Liver (tissue), 9 donors: ENCODE results near the gene PPP2R2D. TPM values are rescaled to one million over a fixed set of nuclear protein-coding genes. Genes with fewer than 3 reads are reported as not detected.

Experiments
- DNase-seq: peaks from one replicate; pipeline ENCODE4 v3.0.0-alpha.2; 2017; ENCODE audit warnings: low spot score
- H3K27ac ChIP-seq, 2 donors: one replicate each; pipeline ENCODE4 v1.7.0; 2013; ENCODE audit warnings: inconsistent platforms in 2 of 2, low read length in 2 of 2, control low read depth in 1 of 2, low read depth in 1 of 2, mild to moderate bottlenecking in 1 of 2
- H3K27me3 ChIP-seq, 4 donors: one replicate each; pipeline versions ENCODE4 v1.6.1 to v1.7.0; 2013; ENCODE audit warnings: low read length in 3 of 4, inconsistent platforms in 1 of 4, mild to moderate bottlenecking in 1 of 4, moderate library complexity in 1 of 4; ENCODE audit not compliant: control insufficient read depth in 4 of 4, insufficient read depth in 4 of 4
- H3K36me3 ChIP-seq, 4 donors: one replicate each; pipeline versions ENCODE4 v1.6.1 to v1.7.0; 2013; ENCODE audit warnings: low read length in 3 of 4, mild to moderate bottlenecking in 3 of 4, low read depth in 1 of 4, moderate library complexity in 1 of 4; ENCODE audit not compliant: control insufficient read depth in 4 of 4, insufficient read depth in 3 of 4
- H3K4me1 ChIP-seq, 4 donors: one replicate each; pipeline versions ENCODE4 v1.6.1 to v1.7.0; 2013; ENCODE audit warnings: low read length in 3 of 4, mild to moderate bottlenecking in 3 of 4, moderate library complexity in 1 of 4; ENCODE audit not compliant: control insufficient read depth in 4 of 4, insufficient read depth in 4 of 4
- H3K4me3 ChIP-seq, 3 donors: one replicate each; pipeline versions ENCODE4 v1.6.1 to v1.7.0; 2013; ENCODE audit warnings: low read length in 3 of 3, control low read depth in 1 of 3, low read depth in 1 of 3, mild to moderate bottlenecking in 1 of 3
- H3K9ac ChIP-seq, 2 donors: one replicate each; pipeline ENCODE4 v1.7.0; 2013; ENCODE audit warnings: low read length in 2 of 2, mild to moderate bottlenecking in 2 of 2, moderate library complexity in 2 of 2, control low read depth in 1 of 2, low read depth in 1 of 2
- H3K9me3 ChIP-seq, 4 donors: one replicate each; pipeline versions ENCODE4 v1.6.1 to v1.7.0; 2013; ENCODE audit warnings: low read length in 3 of 4; ENCODE audit not compliant: control insufficient read depth in 4 of 4
- FOXA1 ChIP-seq: IDR thresholded peaks from 2 replicates; pipeline ENCODE4 v1.6.1; 2016; ENCODE audit warnings: antibody characterized with exemption
- FOXA2 ChIP-seq: IDR thresholded peaks from 2 replicates; pipeline ENCODE4 v1.6.1; 2016; ENCODE audit warnings: antibody characterized with exemption
- GABPA ChIP-seq, 2 donors: IDR thresholded peaks in 1 of 2; conservative IDR thresholded peaks in 1 of 2; 2 replicates each; pipeline ENCODE4 v1.6.1; 2016; ENCODE audit warnings: antibody characterized with exemption in 2 of 2, mild to moderate bottlenecking in 1 of 2, moderate library complexity in 1 of 2
- HNF4G ChIP-seq: IDR thresholded peaks from 2 replicates; pipeline ENCODE4 v1.6.1; 2016; ENCODE audit warnings: antibody characterized with exemption
- JUND ChIP-seq, 2 donors: IDR thresholded peaks; 2 replicates each; pipeline ENCODE4 v1.6.1; 2016; ENCODE audit warnings: antibody characterized with exemption in 2 of 2
- NR2F2 ChIP-seq: IDR thresholded peaks from 2 replicates; pipeline ENCODE4 v1.6.1; 2016; ENCODE audit warnings: antibody characterized with exemption
- SP1 ChIP-seq: IDR thresholded peaks from 2 replicates; pipeline ENCODE4 v1.6.1; 2018; ENCODE audit warnings: antibody characterized with exemption, mild to moderate bottlenecking
- YY1 ChIP-seq: IDR thresholded peaks from 2 replicates; pipeline ENCODE4 v1.6.1; 2016; ENCODE audit warnings: antibody characterized with exemption, mild to moderate bottlenecking
- WGBS: extraction: QIAGEN DNeasy Blood & Tissue Kit; methylation state at CpG from one replicate; pipeline ENCODE4 v1.1.7; 2013; 5-methylcytosine and 5-hydroxymethylcytosine counted together
- polyA plus RNA-seq, 2 donors: library from polyadenylated mRNA; stranded (reverse) in 1 of 2; unstranded in 1 of 2; fragments of 200-250 nt in 1 of 2; fragments of >200 nt in 1 of 2; fragmentation: Nextera tagmentation in 1 of 2; extraction: Ambion mirVana in 1 of 2; gene quantifications; one replicate each; pipeline versions ENCODE4 v1.2.1 to v1.2.3, GENCODE V29; 2013 to 2015
- total RNA-seq, 2 donors: library from RNA; depleted of rRNA; stranded (reverse); fragments of >200 nt; gene quantifications; one replicate each; pipeline ENCODE4 v1.2.3, GENCODE V29; 2014
- TF ChIP-seq, protein P1 (sequence below): IDR thresholded peaks from 2 replicates; pipeline ENCODE4 v1.6.1; 2016; ENCODE audit warnings: antibody characterized with exemption
- TF ChIP-seq, protein P2 (sequence below): IDR thresholded peaks from 2 replicates; pipeline ENCODE4 v1.6.1; 2016; ENCODE audit warnings: antibody characterized with exemption
- TF ChIP-seq, protein P3 (sequence below): fragments of 150-350 bp; IDR thresholded peaks from 2 replicates; pipeline ENCODE4 v1.5.1; 2017; ENCODE audit warnings: improper control_type of control experiment, low read depth, low read length; ENCODE audit not compliant: missing input control
- TF ChIP-seq, protein P4 (sequence below): IDR thresholded peaks from 2 replicates; pipeline ENCODE4 v1.6.1; 2016; ENCODE audit warnings: antibody characterized with exemption
- TF ChIP-seq, protein P5 (sequence below): IDR thresholded peaks from 2 replicates; pipeline ENCODE4 v1.6.1; 2016; ENCODE audit warnings: antibody characterized with exemption, mild to moderate bottlenecking
- donor health status: healthy.
- donor health status: healthy.
- donor health status: healthy.
- donor health status: healthy.
- donor health status: healthy.

PPP2R2D gene
- total and polyA plus RNA-seq, 4 donors, result 5.9 to 20.5 (median 14.3) TPM

DNA sequence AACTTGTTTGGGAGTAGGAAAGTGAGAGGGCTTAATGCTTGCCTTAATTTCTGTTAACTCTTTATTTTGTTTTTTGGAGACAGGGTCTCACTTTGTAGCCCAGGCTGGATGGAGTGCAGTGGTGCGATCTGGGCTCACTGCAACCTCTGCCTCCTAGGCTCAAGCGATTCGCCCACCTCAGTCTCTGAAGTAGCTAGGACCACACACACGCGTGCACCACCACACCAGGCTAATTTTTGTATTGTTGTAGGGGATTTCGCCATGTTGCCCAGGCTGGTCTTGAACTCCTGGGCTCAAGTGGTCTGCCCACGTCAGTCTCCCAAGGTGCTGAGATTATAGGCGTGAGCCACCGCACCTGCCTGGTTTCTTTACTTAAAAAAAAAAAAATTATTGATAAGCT is 1.9 kb downstream of the PPP2R2D start:
- H3K27ac ChIP-seq, result no peak overlapping the region
- H3K9me3 ChIP-seq, result no peaks in the 10 kb centered on the region
- no peak overlapping the region for H3K9ac ChIP-seq
- WGBS, result 97% methylated on average over 9 of the region's 9 CpGs
- no peaks in the 10 kb centered on the region for H3K27me3 ChIP-seq
- no peak overlapping the region for H3K4me3 ChIP-seq
- peaks cover 13 to 46% (median 42%) of the 10 kb centered on the region in 4 donors for H3K4me1 ChIP-seq
- H3K36me3 ChIP-seq, result no peaks in the 10 kb centered on the region
- TF ChIP-seq, protein P1, sequence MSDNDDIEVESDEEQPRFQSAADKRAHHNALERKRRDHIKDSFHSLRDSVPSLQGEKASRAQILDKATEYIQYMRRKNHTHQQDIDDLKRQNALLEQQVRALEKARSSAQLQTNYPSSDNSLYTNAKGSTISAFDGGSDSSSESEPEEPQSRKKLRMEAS, result no peak
- no peak for TF ChIP-seq YY1
- no peak for DNase-seq

DNA sequence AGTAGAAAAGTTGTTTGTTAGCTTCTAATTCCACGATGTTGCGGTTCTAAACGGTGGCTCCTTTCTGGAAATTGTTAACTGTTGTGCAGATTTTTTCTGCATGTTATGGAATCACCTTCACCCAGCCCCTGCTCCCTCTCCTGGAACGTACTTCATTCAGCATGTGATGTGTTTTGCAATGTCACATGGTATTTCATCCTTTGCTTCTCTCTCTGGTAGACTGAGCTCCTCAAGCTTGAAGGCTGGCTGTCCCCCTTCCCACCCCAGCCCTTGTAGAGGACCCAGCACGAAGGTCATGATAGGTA is 4.4 kb downstream of the PPP2R2D start:
- Histone ChIP-seq H3K4me1 (peaks cover 13 to 48% (median 45%) of the 10 kb centered on the region in 4 donors), H3K4me3 (no peak overlapping the region), H3K36me3 (peaks cover 0 to 3% (median 1%) of the 10 kb centered on the region in 4 donors), H3K27me3 (no peaks in the 10 kb centered on the region), H3K9me3 (no peaks in the 10 kb centered on the region), H3K9ac (no peak overlapping the region), H3K27ac (no peak overlapping the region)
- DNase-seq, result no peak
- 69% methylated on average over 5 of the region's 5 CpGs for WGBS
- TF ChIP-seq, protein P2, sequence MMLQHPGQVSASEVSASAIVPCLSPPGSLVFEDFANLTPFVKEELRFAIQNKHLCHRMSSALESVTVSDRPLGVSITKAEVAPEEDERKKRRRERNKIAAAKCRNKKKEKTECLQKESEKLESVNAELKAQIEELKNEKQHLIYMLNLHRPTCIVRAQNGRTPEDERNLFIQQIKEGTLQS, result no peak
- no peak for TF ChIP-seq JUND (IDR thresholded peaks at IDR 0.05)
- TF ChIP-seq, protein P3, sequence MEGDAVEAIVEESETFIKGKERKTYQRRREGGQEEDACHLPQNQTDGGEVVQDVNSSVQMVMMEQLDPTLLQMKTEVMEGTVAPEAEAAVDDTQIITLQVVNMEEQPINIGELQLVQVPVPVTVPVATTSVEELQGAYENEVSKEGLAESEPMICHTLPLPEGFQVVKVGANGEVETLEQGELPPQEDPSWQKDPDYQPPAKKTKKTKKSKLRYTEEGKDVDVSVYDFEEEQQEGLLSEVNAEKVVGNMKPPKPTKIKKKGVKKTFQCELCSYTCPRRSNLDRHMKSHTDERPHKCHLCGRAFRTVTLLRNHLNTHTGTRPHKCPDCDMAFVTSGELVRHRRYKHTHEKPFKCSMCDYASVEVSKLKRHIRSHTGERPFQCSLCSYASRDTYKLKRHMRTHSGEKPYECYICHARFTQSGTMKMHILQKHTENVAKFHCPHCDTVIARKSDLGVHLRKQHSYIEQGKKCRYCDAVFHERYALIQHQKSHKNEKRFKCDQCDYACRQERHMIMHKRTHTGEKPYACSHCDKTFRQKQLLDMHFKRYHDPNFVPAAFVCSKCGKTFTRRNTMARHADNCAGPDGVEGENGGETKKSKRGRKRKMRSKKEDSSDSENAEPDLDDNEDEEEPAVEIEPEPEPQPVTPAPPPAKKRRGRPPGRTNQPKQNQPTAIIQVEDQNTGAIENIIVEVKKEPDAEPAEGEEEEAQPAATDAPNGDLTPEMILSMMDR, result no peak
- no peak for TF ChIP-seq GABPA (IDR thresholded peaks at IDR 0.05 in 1 of 2, conservative IDR thresholded peaks at IDR 0.05 in 1 of 2)
- no peak for TF ChIP-seq SP1
- TF ChIP-seq, protein P4, sequence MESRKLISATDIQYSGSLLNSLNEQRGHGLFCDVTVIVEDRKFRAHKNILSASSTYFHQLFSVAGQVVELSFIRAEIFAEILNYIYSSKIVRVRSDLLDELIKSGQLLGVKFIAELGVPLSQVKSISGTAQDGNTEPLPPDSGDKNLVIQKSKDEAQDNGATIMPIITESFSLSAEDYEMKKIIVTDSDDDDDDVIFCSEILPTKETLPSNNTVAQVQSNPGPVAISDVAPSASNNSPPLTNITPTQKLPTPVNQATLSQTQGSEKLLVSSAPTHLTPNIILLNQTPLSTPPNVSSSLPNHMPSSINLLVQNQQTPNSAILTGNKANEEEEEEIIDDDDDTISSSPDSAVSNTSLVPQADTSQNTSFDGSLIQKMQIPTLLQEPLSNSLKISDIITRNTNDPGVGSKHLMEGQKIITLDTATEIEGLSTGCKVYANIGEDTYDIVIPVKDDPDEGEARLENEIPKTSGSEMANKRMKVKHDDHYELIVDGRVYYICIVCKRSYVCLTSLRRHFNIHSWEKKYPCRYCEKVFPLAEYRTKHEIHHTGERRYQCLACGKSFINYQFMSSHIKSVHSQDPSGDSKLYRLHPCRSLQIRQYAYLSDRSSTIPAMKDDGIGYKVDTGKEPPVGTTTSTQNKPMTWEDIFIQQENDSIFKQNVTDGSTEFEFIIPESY, result no peak

DNA sequence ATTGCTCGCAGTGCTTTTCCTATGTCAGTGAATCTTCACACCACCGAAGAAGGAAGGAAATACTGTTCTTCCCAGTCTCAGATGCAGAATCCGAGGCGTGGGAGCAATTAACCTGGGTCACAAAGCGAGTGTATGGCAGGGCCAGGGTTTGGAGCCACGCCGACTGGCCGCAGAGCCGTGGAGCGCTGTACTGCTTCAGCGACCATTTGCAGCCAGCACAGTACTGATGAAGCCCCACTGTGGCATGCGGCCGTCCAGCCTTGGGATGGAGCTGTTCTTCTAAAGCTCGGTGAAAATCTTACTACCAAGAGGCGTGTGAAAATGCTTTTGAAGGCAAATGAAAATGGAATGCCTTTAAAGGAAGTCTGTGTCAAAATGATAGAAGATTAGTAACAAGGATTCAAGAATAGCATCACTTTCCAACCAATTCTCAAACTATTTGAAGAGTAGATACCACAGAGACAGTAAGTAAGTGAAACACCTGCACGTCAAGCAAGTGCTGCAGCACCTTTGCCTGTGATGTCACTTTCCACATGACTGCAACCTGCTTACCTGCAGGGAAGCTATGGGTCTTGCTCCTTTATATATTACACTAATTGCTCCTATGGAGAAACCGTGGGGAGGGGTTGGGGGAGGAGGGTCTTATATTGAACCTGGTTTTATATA is 4.9 kb downstream of the PPP2R2D start:
- peaks cover 0 to 3% (median 1%) of the 10 kb centered on the region in 4 donors for H3K36me3 ChIP-seq
- peaks cover 13 to 48% (median 44%) of the 10 kb centered on the region in 4 donors for H3K4me1 ChIP-seq
- no peaks in the 10 kb centered on the region for H3K27me3 ChIP-seq
- WGBS, result 86% methylated on average over 17 of the region's 17 CpGs
- no peaks in the 10 kb centered on the region for H3K9me3 ChIP-seq
- no peak for DNase-seq
- peak overlapping the region in 1 of 2 donors; percentile 17 for H3K9ac ChIP-seq
- H3K27ac ChIP-seq, result no peak overlapping the region
- no peak overlapping the region for H3K4me3 ChIP-seq
- no peak for TF ChIP-seq GABPA (IDR thresholded peaks at IDR 0.05 in 1 of 2, conservative IDR thresholded peaks at IDR 0.05 in 1 of 2)
- TF ChIP-seq FOXA2, result no peak
- TF ChIP-seq HNF4G, result no peak
- TF ChIP-seq YY1, result no peak
- no peak for TF ChIP-seq FOXA1
- TF ChIP-seq, protein P5, sequence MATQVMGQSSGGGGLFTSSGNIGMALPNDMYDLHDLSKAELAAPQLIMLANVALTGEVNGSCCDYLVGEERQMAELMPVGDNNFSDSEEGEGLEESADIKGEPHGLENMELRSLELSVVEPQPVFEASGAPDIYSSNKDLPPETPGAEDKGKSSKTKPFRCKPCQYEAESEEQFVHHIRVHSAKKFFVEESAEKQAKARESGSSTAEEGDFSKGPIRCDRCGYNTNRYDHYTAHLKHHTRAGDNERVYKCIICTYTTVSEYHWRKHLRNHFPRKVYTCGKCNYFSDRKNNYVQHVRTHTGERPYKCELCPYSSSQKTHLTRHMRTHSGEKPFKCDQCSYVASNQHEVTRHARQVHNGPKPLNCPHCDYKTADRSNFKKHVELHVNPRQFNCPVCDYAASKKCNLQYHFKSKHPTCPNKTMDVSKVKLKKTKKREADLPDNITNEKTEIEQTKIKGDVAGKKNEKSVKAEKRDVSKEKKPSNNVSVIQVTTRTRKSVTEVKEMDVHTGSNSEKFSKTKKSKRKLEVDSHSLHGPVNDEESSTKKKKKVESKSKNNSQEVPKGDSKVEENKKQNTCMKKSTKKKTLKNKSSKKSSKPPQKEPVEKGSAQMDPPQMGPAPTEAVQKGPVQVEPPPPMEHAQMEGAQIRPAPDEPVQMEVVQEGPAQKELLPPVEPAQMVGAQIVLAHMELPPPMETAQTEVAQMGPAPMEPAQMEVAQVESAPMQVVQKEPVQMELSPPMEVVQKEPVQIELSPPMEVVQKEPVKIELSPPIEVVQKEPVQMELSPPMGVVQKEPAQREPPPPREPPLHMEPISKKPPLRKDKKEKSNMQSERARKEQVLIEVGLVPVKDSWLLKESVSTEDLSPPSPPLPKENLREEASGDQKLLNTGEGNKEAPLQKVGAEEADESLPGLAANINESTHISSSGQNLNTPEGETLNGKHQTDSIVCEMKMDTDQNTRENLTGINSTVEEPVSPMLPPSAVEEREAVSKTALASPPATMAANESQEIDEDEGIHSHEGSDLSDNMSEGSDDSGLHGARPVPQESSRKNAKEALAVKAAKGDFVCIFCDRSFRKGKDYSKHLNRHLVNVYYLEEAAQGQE, result no peak
- TF ChIP-seq, protein P3, result no peak
- TF ChIP-seq, protein P2, result no peak
- TF ChIP-seq NR2F2, result no peak
- TF ChIP-seq, protein P1, result no peak
- no peak for TF ChIP-seq JUND (IDR thresholded peaks at IDR 0.05)
